ENCODE results near the gene DMBT1. TPM values are rescaled to one million over a fixed set of nuclear protein-coding genes. Genes with fewer than 3 reads are reported as not detected.

DMBT1 gene
- total and polyA plus RNA-seq, 10 of the 15 experiments (the other 5 are each of a cell fraction or from before 2014, with no cell fraction given), result under 0.01 to 0.13 (median 0.03) TPM; not detected in 5

DNA sequence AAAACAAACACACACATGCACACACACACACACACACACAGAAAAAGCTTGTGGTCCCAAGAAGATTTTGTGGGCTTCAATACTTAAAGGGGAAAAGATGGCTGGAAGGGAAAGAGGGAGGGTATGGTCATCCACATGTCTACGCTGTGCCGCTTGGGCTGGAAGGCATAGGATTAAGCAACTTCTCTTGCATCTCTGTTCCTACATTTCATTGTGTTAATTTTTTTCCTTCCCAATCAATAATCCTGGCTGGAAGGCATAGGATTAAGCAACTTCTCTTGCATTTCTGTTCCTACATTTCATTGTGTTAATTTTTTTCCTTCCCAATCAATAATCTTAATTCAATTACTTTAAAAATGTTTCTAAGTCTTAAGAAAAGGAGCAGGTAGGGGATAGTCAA is 108.5 kb downstream of the DMBT1 start:
- CTCF ChIA-PET, result no interaction called here
- Histone ChIP-seq H3K27ac (ENCODE audit: control insufficient read depth, insufficient read depth) (no peak overlapping the region), H3K4me1 (ENCODE audit: control insufficient read depth, insufficient read depth, low read length) (no peaks in the 10 kb centered on the region), H4K20me1 (ENCODE audit: control insufficient read depth, insufficient read depth) (no peaks in the 10 kb centered on the region), H2AFZ (ENCODE audit: control insufficient read depth, low read depth, low read length) (no peak overlapping the region), H3K27me3 (replicated peaks in 1 of 2; ENCODE audit: control insufficient read depth in 2 of 2, insufficient read depth in 2 of 2, low read length in 1 of 2) (peaks cover 3 to 4% of the 10 kb centered on the region in 2 experiments; a peak in 3 of 4 replicates), H3K4me2 (ENCODE audit: control insufficient read depth, insufficient read depth) (no peak overlapping the region), H3K79me2 (ENCODE audit: control insufficient read depth, insufficient read depth, low read length) (no peaks in the 10 kb centered on the region), H3K4me3 (no peak overlapping the region), H3K36me3 (ENCODE audit: control insufficient read depth in 2 of 2, insufficient read depth in 2 of 2, low read length in 1 of 2) (no peaks in the 10 kb centered on the region), H3K9ac (ENCODE audit: control insufficient read depth, insufficient read depth, low read length) (no peak overlapping the region), H3K9me3 (replicated peaks; ENCODE audit: control insufficient read depth, insufficient read depth, low read length) (no peaks in the 10 kb centered on the region)
- BruUV-seq (replicated peaks), result no TSS peak
- WGBS (ENCODE audit: insufficient coverage, insufficient replicate concordance, low lambda C conversion rate, missing lambda C conversion rate), result 100% methylated on average over 2 of the region's 2 CpGs
- RAD21 ChIA-PET (ENCODE audit: unreplicated experiment), result no interaction called here
- intact Hi-C loops (cut with micrococcal nuclease; ENCODE audit: unreplicated experiment), result no loop called here
- in situ Hi-C loops (cut with MboI), result no loop called here
- SMC1A ChIA-PET (ENCODE audit: uncharacterized antibody, unreplicated experiment), result interaction anchor here (1.1 kb wide), 1 partner anchor 17 kb away, joined by 3 read pairs; no protein-coding TSS in a partner anchor
- FAIRE-seq (no peak), ATAC-seq (no peak), DNase-seq (ENCODE audit: low read depth, low spot score) (no peak)
- POLR2A ChIA-PET, result no interaction called here
- TF ChIP-seq NR2C2 (IDR thresholded peaks at IDR 0.05; ENCODE audit: borderline replicate concordance, control insufficient read depth, insufficient read length, low read depth) (no peak), FOXM1 (IDR thresholded peaks at IDR 0.05; ENCODE audit: low read depth, low read length) (no peak), PKNOX1 (IDR thresholded peaks at IDR 0.05) (no peak), BMI1 (IDR thresholded peaks at IDR 0.05; ENCODE audit: borderline replicate concordance) (no peak), CHD1 (IDR thresholded peaks at IDR 0.05; ENCODE audit: low read depth, low read length) (no peak), NR2C1 (IDR thresholded peaks at IDR 0.05) (no peak), CBX3 (IDR thresholded peaks at IDR 0.05; ENCODE audit: borderline replicate concordance, low read depth) (no peak), GATAD2B (conservative IDR thresholded peaks at IDR 0.05; ENCODE audit: low read depth) (no peak), SMARCA5 (IDR thresholded peaks at IDR 0.05) (no peak), CHD2 (IDR thresholded peaks at IDR 0.05; ENCODE audit: borderline replicate concordance, low read depth, low read length) (no peak), MYB (IDR thresholded peaks at IDR 0.05; ENCODE audit: borderline replicate concordance, low read depth, low read length) (no peak), DPF2 (IDR thresholded peaks at IDR 0.05) (no peak), SKIL (IDR thresholded peaks at IDR 0.05; ENCODE audit: low read depth, poor library complexity, severe bottlenecking) (no peak)
- TF ChIP-seq, protein P1, sequence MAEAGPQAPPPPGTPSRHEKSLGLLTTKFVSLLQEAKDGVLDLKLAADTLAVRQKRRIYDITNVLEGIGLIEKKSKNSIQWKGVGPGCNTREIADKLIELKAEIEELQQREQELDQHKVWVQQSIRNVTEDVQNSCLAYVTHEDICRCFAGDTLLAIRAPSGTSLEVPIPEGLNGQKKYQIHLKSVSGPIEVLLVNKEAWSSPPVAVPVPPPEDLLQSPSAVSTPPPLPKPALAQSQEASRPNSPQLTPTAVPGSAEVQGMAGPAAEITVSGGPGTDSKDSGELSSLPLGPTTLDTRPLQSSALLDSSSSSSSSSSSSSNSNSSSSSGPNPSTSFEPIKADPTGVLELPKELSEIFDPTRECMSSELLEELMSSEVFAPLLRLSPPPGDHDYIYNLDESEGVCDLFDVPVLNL (IDR thresholded peaks at IDR 0.05; ENCODE audit: low read depth, low read length), result no peak
- TF ChIP-seq, protein P2, sequence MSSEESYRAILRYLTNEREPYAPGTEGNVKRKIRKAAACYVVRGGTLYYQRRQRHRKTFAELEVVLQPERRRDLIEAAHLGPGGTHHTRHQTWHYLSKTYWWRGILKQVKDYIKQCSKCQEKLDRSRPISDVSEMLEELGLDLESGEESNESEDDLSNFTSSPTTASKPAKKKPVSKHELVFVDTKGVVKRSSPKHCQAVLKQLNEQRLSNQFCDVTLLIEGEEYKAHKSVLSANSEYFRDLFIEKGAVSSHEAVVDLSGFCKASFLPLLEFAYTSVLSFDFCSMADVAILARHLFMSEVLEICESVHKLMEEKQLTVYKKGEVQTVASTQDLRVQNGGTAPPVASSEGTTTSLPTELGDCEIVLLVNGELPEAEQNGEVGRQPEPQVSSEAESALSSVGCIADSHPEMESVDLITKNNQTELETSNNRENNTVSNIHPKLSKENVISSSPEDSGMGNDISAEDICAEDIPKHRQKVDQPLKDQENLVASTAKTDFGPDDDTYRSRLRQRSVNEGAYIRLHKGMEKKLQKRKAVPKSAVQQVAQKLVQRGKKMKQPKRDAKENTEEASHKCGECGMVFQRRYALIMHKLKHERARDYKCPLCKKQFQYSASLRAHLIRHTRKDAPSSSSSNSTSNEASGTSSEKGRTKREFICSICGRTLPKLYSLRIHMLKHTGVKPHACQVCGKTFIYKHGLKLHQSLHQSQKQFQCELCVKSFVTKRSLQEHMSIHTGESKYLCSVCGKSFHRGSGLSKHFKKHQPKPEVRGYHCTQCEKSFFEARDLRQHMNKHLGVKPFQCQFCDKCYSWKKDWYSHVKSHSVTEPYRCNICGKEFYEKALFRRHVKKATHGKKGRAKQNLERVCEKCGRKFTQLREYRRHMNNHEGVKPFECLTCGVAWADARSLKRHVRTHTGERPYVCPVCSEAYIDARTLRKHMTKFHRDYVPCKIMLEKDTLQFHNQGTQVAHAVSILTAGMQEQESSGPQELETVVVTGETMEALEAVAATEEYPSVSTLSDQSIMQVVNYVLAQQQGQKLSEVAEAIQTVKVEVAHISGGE (CRISPR knock-in tag; IDR thresholded peaks at IDR 0.05), result no peak
- TF ChIP-seq, protein P3, sequence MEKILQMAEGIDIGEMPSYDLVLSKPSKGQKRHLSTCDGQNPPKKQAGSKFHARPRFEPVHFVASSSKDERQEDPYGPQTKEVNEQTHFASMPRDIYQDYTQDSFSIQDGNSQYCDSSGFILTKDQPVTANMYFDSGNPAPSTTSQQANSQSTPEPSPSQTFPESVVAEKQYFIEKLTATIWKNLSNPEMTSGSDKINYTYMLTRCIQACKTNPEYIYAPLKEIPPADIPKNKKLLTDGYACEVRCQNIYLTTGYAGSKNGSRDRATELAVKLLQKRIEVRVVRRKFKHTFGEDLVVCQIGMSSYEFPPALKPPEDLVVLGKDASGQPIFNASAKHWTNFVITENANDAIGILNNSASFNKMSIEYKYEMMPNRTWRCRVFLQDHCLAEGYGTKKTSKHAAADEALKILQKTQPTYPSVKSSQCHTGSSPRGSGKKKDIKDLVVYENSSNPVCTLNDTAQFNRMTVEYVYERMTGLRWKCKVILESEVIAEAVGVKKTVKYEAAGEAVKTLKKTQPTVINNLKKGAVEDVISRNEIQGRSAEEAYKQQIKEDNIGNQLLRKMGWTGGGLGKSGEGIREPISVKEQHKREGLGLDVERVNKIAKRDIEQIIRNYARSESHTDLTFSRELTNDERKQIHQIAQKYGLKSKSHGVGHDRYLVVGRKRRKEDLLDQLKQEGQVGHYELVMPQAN (conservative IDR thresholded peaks at IDR 0.05), result no peak

Measured in GM12878 (cell line).